GM23338 (cell line): ENCODE data around the gene ATCAY. TPM values are rescaled to one million over a fixed set of nuclear protein-coding genes. Genes with fewer than 3 reads are reported as not detected.

Experiments used
- ATAC-seq: fragments of 200-7000 bp; cut with Tn5 transposase; 3 replicates; pipeline ENCODE4 v1.9.1; 2020
- DNase-seq: peaks from one replicate; pipeline ENCODE4 v3.0.0-alpha.2; 2015; ENCODE audit warnings: low spot score
- H2AFZ ChIP-seq: fragments of 200-600 bp; sonication (generic); 2 replicates; pipeline ENCODE4 v1.8.0; 2016; ENCODE audit warnings: antibody characterized with exemption, mild to moderate bottlenecking, moderate library complexity
- H3F3A ChIP-seq: fragments of 200-600 bp; sonication (generic); replicated peaks from 2 replicates; pipeline ENCODE4 v1.8.0; 2017; ENCODE audit warnings: antibody characterized with exemption, mixed run types, low read depth
- H3K27ac ChIP-seq: fragments of 200-600 bp; sonication (generic); 2 replicates; pipeline ENCODE4 v1.6.1; 2016; ENCODE audit warnings: low read depth
- H3K27me3 ChIP-seq: fragments of 200-600 bp; sonication (generic); 2 replicates; pipeline ENCODE4 v1.8.0; 2016; ENCODE audit warnings: mild to moderate bottlenecking, mixed run types, moderate library complexity; ENCODE audit not compliant: insufficient read depth
- H3K36me3 ChIP-seq: fragments of 200-600 bp; sonication (generic); 2 replicates; pipeline ENCODE4 v1.8.0; 2016; ENCODE audit warnings: mild to moderate bottlenecking; ENCODE audit not compliant: insufficient read depth
- H3K4me1 ChIP-seq: fragments of 200-600 bp; sonication (generic); 2 replicates; pipeline ENCODE4 v1.8.0; 2016; ENCODE audit warnings: mild to moderate bottlenecking, moderate library complexity; ENCODE audit not compliant: insufficient read depth
- H3K4me2 ChIP-seq: fragments of 200-600 bp; sonication (generic); 2 replicates; pipeline ENCODE4 v1.7.1; 2017; ENCODE audit warnings: mixed run types
- H3K4me3 ChIP-seq: fragments of 200-600 bp; sonication (generic); 2 replicates; pipeline ENCODE4 v1.6.1; 2016; ENCODE audit warnings: mixed run types
- H3K79me2 ChIP-seq: fragments of 200-600 bp; sonication (generic); replicated peaks from 2 replicates; pipeline ENCODE4 v1.8.0; 2017; ENCODE audit warnings: mild to moderate bottlenecking; ENCODE audit not compliant: insufficient read depth
- H3K9me2 ChIP-seq: fragments of 200-600 bp; sonication (generic); 2 replicates; pipeline ENCODE4 v1.8.0; 2017; ENCODE audit not compliant: insufficient read depth
- H4K20me1 ChIP-seq: fragments of 200-600 bp; sonication (generic); replicated peaks from 2 replicates; pipeline ENCODE4 v1.8.0; 2017; ENCODE audit warnings: mild to moderate bottlenecking; ENCODE audit not compliant: insufficient read depth
- H3K27ac Mint-ChIP-seq: 2 replicates; pipeline ENCODE4 v1.8.0; 2020; ENCODE audit warnings: inconsistent platforms, mild to moderate bottlenecking, moderate library complexity, mixed read lengths
- H3K27me3 Mint-ChIP-seq: 3 replicates; pipeline ENCODE4 v1.8.0; 2022; ENCODE audit warnings: low read depth, mild to moderate bottlenecking, moderate library complexity, mixed read lengths, inconsistent platforms; ENCODE audit not compliant: insufficient read depth, poor library complexity
- H3K36me3 Mint-ChIP-seq: 3 replicates; pipeline ENCODE4 v1.8.0; 2021; ENCODE audit warnings: low read depth, mild to moderate bottlenecking, inconsistent platforms, moderate library complexity, mixed read lengths
- H3K4me1 Mint-ChIP-seq: 3 replicates; pipeline ENCODE4 v1.8.0; 2020; ENCODE audit warnings: mild to moderate bottlenecking, inconsistent platforms, mixed read lengths
- H3K4me3 Mint-ChIP-seq: 3 replicates; pipeline ENCODE4 v1.8.0; 2021; ENCODE audit warnings: moderate library complexity, mild to moderate bottlenecking, inconsistent platforms, mixed read lengths
- H3K9me3 Mint-ChIP-seq: 3 replicates; pipeline ENCODE4 v1.8.0; 2020; ENCODE audit warnings: moderate library complexity, mild to moderate bottlenecking, inconsistent platforms, mixed read lengths
- JUNB ChIP-seq: IDR thresholded peaks from one replicate; pipeline ENCODE4 v1.6.1; 2016; ENCODE audit warnings: antibody characterized with exemption; ENCODE audit not compliant: unreplicated experiment
- POLR2AphosphoS5 ChIP-seq: IDR thresholded peaks from 2 replicates; pipeline ENCODE4 v1.6.1; 2016; ENCODE audit warnings: antibody characterized with exemption, low read depth
- ZNF114 ChIP-seq: fragments of 250-450 bp; sonication (Bioruptor Pico); IDR thresholded peaks from 2 replicates; pipeline ENCODE4 v1.5.0; 2020; ENCODE audit warnings: mild to moderate bottlenecking, moderate library complexity
- ZNF331 ChIP-seq: fragments of 250-450 bp; sonication (Bioruptor Pico); IDR thresholded peaks from 2 replicates; pipeline ENCODE4 v1.5.0; 2020; ENCODE audit warnings: low read depth, mild to moderate bottlenecking, moderate library complexity
- polyA plus RNA-seq: library from polyadenylated mRNA; unstranded; fragments of >200 nt; fragmentation: Nextera tagmentation; extraction: Ambion mirVana; gene quantifications from 2 replicates; pipeline ENCODE4 v1.2.1, GENCODE V29; 2016
- total RNA-seq: library from RNA; depleted of rRNA; stranded (reverse); fragments of >200 nt; shearing (Covaris generic); gene quantifications from 2 replicates; pipeline ENCODE4 v1.2.3, GENCODE V29; 2014
- TF ChIP-seq, protein P1 (sequence below): IDR thresholded peaks from 2 replicates; pipeline ENCODE4 v1.6.1; 2016; ENCODE audit warnings: antibody characterized with exemption
- TF ChIP-seq, protein P2 (sequence below): IDR thresholded peaks from one replicate; pipeline ENCODE4 v1.6.1; 2018; ENCODE audit warnings: antibody characterized with exemption; ENCODE audit not compliant: unreplicated experiment

Gene ATCAY
- total and polyA plus RNA-seq, 2 experiments from 2014 or later: 16.9 to 45.7 TPM

DNA sequence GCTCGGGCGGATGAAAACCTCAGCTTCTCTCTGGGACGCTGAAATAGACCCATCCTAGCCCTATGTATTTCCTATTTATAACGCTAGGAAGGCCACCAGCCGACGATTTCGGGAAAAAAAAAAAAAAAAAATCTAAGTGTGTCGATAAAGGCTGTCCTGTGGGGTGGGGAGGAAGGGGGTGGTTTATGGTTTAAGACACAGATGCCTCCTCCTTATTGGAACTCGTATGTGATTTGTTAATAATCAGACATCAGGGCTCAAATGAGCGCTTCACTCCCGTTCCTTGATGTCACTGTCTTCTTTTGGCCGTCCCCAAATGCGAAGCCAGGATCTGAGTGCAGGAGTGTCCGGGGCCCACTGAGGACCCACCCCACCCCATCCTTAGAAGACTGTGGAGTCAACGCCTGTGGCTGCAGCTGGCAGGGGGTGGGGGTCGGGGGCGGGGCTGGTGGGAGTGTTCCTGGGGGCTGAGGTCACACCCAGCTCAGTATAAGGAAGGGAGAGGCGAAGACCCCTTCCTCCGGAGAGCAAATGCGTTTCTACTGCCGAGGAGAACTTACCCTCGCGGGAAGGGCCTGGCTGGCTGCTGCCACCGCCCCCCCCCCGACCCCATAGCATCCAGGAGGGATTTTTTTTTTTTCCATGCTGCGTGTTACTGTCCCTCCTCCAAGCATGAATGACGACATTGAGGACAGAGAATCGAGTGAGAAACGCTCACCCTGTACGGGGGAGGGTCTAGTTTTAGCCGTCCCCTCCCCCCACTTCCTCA lies 971 bp downstream of the ATCAY start:
- DNase-seq (peak; percentile 77), ATAC-seq (peak; percentile 37)
- peaks cover 6% of the 10 kb centered on the region; the same call in 1 of the 2 replicates for H3F3A ChIP-seq
- peak overlapping the region; percentile 87 for H3K4me3 ChIP-seq
- H2AFZ ChIP-seq: peak overlapping the region; percentile 74
- H3K9me2 ChIP-seq: no peaks in the 10 kb centered on the region
- H3K27me3 Mint-ChIP-seq: peaks cover 24% of the 10 kb centered on the region
- TF ChIP-seq POLR2AphosphoS5: 0 out of 2 replicates have a peak, but pooled peaks have one; percentile 18
- TF ChIP-seq ZNF331 (CRISPR knock-in tag): no peak
- H3K27me3 ChIP-seq: no peaks in the 10 kb centered on the region
- no peak overlapping the region for H3K27ac ChIP-seq
- peaks cover 8% of the 10 kb centered on the region for H3K4me1 Mint-ChIP-seq
- H3K79me2 ChIP-seq: peaks cover 8% of the 10 kb centered on the region; the same call in 1 of the 2 replicates
- peaks cover 2% of the 10 kb centered on the region; the same call in 1 of the 3 replicates for H3K36me3 Mint-ChIP-seq
- no peaks in the 10 kb centered on the region for H3K4me1 ChIP-seq
- peak overlapping the region; percentile 82 for H3K4me3 Mint-ChIP-seq
- no peak overlapping the region for H3K27ac Mint-ChIP-seq
- H3K36me3 ChIP-seq: no peaks in the 10 kb centered on the region; the same call in 1 of the 2 replicates
- peak overlapping the region; percentile 97 for H3K4me2 ChIP-seq
- no peaks in the 10 kb centered on the region; the same call in 2 of the 3 replicates for H3K9me3 Mint-ChIP-seq
- peaks cover 7% of the 10 kb centered on the region for H4K20me1 ChIP-seq

DNA sequence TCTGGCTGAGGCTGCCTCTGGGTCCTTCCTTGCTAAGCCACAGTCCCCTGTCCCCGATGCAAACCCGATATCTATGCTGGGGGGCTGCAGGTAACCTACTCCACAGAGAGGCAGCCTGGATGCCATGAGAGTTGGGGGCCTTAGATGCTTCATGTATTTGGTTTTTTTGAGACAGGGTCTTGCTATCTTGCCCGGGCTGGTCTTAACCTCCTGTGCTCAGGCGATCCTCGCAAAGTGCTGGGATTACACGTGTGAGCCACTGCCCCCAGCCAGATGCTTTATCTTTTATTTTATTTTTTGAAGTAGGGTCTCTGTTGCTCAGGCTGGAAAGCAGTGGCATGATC lies 1.5 kb downstream of the ATCAY start:
- peak overlapping the region; percentile 82 for H3K4me3 Mint-ChIP-seq
- Histone ChIP-seq H3F3A (peaks cover 6% of the 10 kb centered on the region; the same call in 1 of the 2 replicates), H3K27me3 (no peaks in the 10 kb centered on the region), H4K20me1 (peaks cover 7% of the 10 kb centered on the region), H2AFZ (no peak overlapping the region), H3K4me2 (peak overlapping the region; percentile 97), H3K4me1 (no peaks in the 10 kb centered on the region), H3K9me2 (no peaks in the 10 kb centered on the region), H3K27ac (no peak overlapping the region), H3K36me3 (peaks cover 4% of the 10 kb centered on the region; the same call in 1 of the 2 replicates), H3K79me2 (peaks cover 8% of the 10 kb centered on the region; the same call in 1 of the 2 replicates), H3K4me3 (peak overlapping the region; percentile 87)
- TF ChIP-seq, protein P1, sequence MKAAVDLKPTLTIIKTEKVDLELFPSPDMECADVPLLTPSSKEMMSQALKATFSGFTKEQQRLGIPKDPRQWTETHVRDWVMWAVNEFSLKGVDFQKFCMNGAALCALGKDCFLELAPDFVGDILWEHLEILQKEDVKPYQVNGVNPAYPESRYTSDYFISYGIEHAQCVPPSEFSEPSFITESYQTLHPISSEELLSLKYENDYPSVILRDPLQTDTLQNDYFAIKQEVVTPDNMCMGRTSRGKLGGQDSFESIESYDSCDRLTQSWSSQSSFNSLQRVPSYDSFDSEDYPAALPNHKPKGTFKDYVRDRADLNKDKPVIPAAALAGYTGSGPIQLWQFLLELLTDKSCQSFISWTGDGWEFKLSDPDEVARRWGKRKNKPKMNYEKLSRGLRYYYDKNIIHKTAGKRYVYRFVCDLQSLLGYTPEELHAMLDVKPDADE: no peak
- TF ChIP-seq ZNF114: no peak
- TF ChIP-seq JUNB: no peak
- ATAC-seq: no peak
- H3K4me1 Mint-ChIP-seq: peaks cover 8% of the 10 kb centered on the region
- no peak for DNase-seq
- peaks cover 2% of the 10 kb centered on the region; the same call in 2 of the 3 replicates for H3K36me3 Mint-ChIP-seq
- H3K27ac Mint-ChIP-seq: no peak overlapping the region
- H3K27me3 Mint-ChIP-seq: peaks cover 21% of the 10 kb centered on the region
- H3K9me3 Mint-ChIP-seq: no peaks in the 10 kb centered on the region; the same call in 2 of the 3 replicates

DNA sequence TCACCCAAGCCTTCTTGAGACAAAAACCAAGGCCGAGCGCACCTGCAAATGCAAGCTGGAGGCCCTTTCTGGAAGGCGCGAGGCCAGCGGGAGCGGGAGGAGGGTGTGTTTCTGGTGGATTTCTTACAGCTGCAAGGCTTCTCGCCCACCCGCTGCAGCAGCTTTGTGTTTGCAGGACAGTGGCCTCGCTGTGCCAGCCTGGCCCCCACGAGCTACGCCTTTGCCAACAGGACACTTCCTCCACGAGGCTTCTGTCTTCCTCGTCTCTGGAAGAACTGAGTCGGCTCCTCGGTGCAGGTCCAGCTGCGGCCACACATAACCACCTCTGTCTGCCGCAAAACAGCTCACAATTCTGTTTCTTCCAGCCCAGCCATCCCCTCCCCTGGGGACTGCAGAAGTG lies 10.1 kb downstream of the ATCAY start:
- Histone ChIP-seq H3K4me1 (no peaks in the 10 kb centered on the region), H3K79me2 (no peaks in the 10 kb centered on the region), H3F3A (no peaks in the 10 kb centered on the region), H3K27ac (no peak overlapping the region), H3K27me3 (no peaks in the 10 kb centered on the region), H3K4me2 (no peak overlapping the region), H3K36me3 (peaks cover 6% of the 10 kb centered on the region; the same call in 1 of the 2 replicates), H2AFZ (no peak overlapping the region), H4K20me1 (peaks cover 3% of the 10 kb centered on the region; the same call in 1 of the 2 replicates), H3K9me2 (no peaks in the 10 kb centered on the region), H3K4me3 (no peak overlapping the region)
- Mint-ChIP-seq H3K27ac (no peak overlapping the region), H3K4me1 (no peaks in the 10 kb centered on the region), H3K36me3 (peaks cover 9% of the 10 kb centered on the region), H3K4me3 (no peak overlapping the region), H3K9me3 (no peaks in the 10 kb centered on the region), H3K27me3 (peaks cover 3% of the 10 kb centered on the region)
- ATAC-seq (no peak), DNase-seq (no peak)
- TF ChIP-seq, protein P2, sequence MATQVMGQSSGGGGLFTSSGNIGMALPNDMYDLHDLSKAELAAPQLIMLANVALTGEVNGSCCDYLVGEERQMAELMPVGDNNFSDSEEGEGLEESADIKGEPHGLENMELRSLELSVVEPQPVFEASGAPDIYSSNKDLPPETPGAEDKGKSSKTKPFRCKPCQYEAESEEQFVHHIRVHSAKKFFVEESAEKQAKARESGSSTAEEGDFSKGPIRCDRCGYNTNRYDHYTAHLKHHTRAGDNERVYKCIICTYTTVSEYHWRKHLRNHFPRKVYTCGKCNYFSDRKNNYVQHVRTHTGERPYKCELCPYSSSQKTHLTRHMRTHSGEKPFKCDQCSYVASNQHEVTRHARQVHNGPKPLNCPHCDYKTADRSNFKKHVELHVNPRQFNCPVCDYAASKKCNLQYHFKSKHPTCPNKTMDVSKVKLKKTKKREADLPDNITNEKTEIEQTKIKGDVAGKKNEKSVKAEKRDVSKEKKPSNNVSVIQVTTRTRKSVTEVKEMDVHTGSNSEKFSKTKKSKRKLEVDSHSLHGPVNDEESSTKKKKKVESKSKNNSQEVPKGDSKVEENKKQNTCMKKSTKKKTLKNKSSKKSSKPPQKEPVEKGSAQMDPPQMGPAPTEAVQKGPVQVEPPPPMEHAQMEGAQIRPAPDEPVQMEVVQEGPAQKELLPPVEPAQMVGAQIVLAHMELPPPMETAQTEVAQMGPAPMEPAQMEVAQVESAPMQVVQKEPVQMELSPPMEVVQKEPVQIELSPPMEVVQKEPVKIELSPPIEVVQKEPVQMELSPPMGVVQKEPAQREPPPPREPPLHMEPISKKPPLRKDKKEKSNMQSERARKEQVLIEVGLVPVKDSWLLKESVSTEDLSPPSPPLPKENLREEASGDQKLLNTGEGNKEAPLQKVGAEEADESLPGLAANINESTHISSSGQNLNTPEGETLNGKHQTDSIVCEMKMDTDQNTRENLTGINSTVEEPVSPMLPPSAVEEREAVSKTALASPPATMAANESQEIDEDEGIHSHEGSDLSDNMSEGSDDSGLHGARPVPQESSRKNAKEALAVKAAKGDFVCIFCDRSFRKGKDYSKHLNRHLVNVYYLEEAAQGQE: no peak
- TF ChIP-seq, protein P1: no peak
